Measurements from ENCODE around the gene ADGRE3.

DNA sequence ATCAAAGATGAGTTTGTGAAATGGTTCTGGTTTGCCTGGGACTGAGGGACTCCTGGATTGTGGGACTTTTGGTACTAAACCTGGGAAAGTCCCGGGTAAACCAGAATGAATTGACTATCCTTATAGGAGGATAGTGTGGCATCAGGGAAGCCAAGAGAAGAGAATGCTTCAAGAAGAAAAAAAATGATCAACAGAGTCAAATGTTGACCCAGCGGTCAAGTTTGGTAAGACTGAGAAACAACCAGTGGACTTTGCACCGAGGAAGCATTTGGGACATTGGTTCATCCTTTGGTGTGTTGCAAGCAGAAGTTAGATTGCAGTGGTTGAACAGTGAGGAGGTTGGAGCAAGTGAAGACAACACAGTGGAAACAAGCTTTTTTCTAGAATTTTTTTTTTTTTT, 58.2 kb downstream of the ADGRE3 start:
- no peak for TF ChIP-seq EZH2 (IDR thresholded peaks at IDR 0.05)
- TF ChIP-seq, protein P1, sequence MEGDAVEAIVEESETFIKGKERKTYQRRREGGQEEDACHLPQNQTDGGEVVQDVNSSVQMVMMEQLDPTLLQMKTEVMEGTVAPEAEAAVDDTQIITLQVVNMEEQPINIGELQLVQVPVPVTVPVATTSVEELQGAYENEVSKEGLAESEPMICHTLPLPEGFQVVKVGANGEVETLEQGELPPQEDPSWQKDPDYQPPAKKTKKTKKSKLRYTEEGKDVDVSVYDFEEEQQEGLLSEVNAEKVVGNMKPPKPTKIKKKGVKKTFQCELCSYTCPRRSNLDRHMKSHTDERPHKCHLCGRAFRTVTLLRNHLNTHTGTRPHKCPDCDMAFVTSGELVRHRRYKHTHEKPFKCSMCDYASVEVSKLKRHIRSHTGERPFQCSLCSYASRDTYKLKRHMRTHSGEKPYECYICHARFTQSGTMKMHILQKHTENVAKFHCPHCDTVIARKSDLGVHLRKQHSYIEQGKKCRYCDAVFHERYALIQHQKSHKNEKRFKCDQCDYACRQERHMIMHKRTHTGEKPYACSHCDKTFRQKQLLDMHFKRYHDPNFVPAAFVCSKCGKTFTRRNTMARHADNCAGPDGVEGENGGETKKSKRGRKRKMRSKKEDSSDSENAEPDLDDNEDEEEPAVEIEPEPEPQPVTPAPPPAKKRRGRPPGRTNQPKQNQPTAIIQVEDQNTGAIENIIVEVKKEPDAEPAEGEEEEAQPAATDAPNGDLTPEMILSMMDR (IDR thresholded peaks at IDR 0.05), result no peak
- no peak for TF ChIP-seq EZH2phosphoT487 (IDR thresholded peaks at IDR 0.05)
